Choroid plexus epithelial cell (primary cell): ENCODE measurements around the gene ANKRD39.

ENCODE experiments used
- DNase-seq: peaks from one replicate; pipeline ENCODE4 v3.0.0-alpha.2; 2010; ENCODE audit warnings: low read depth
- H3K4me3 ChIP-seq: 2 replicates; pipeline ENCODE4 v1.5.1; 2011; ENCODE audit warnings: low read depth, mild to moderate bottlenecking, control low read depth, low read length, moderate library complexity
- CTCF ChIP-seq: conservative IDR thresholded peaks from 2 replicates; pipeline ENCODE4 v1.5.1; 2011; ENCODE audit warnings: low read depth, mild to moderate bottlenecking, control low read depth, inconsistent platforms, low read length, moderate library complexity

ANKRD39 gene

GRCh38 chr2:96861074-96861473 is 3.3 kb upstream of the ANKRD39 start:
- DNase-seq: no peak
- no peak for TF ChIP-seq CTCF
- no peak overlapping the region for H3K4me3 ChIP-seq

DNA sequence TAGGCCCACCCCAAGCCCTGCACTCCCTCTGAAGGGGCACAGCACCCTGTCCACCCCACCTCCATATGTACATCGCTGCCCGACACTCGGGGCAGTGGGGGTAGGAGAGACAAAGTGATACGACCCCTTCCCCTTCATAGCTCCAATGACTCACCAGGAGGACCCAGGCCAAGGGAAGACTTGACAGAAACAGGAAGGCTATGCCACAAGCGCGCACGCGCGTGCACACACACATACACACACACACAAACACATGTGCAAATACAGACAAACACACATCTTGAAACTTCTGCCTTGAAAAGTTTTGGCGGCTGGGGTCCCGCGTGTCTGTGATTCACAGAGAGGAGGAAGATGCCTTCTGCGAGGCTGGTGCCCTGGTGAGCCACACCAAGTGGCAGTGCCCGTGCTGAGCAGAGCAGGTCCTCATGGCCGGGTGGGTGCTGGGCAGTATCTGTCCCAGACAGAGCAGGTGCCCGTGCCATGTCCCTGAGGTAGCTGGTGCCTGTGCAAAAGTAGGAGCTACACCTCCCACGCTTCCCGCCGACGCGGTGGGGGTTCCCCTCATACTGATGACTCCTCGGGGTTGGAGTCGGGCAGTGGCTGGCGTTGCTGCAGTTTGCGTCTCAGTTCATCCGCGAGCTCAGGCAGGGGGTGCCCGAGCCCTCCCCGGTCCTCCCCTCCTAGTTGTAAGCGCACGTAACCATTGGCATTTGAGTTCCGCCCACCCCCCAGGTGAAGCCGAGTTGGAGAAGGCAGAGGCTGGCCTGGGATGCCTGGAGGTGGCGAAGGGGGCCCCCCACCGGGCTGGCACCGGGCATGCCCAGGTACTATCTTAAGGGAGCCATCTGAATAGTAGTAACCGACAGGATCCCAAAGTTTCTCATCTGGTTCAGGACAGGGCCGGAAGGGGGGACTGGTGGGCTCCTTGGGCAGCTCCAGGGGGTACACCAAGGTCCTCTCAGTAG is 2.5 kb upstream of the ANKRD39 start:
- no peak for DNase-seq
- TF ChIP-seq CTCF: no peak

GRCh38 chr2:96859681-96860064 is 1.9 kb upstream of the ANKRD39 start:
- no peak overlapping the region for H3K4me3 ChIP-seq
- TF ChIP-seq CTCF: no peak
- DNase-seq: no peak

More for the DNA sequence above, 2.5 kb upstream of the ANKRD39 start:
- no peak overlapping the region for H3K4me3 ChIP-seq

GRCh38 chr2:96859099-96859649 is 1.4 kb upstream of the ANKRD39 start:
- H3K4me3 ChIP-seq: no peak overlapping the region
- TF ChIP-seq CTCF: no peak
- no peak for DNase-seq

GRCh38 chr2:96856776-96857666 is 795 bp downstream of the ANKRD39 start:
- peak; percentile 24 for DNase-seq

GRCh38 chr2:96853321-96853720 is 4.5 kb downstream of the ANKRD39 start:
- TF ChIP-seq CTCF: no peak
- DNase-seq: no peak
- no peak overlapping the region for H3K4me3 ChIP-seq

More at GRCh38 chr2:96856776-96857666, 795 bp downstream of the ANKRD39 start:
- no peak for TF ChIP-seq CTCF
- peak overlapping the region; percentile 76 for H3K4me3 ChIP-seq
